Mononuclear cell (primary cell): ENCODE measurements around the gene GET4. TPM values are rescaled to one million over a fixed set of nuclear protein-coding genes. Genes with fewer than 3 reads are reported as not detected.
"Not testable (repeated sequence)": the region's sequence is repeated elsewhere in the genome, so short reads cannot be mapped to it uniquely, and the experiment has no call there.

ENCODE experiments used
- H3K27me3 ChIP-seq: 2 replicates; pipeline ENCODE4 v1.6.0; 2011; ENCODE audit warnings: low read length, control low read depth; ENCODE audit not compliant: insufficient read depth
- H3K4me1 ChIP-seq: 2 replicates; pipeline ENCODE4 v1.5.1; 2011; ENCODE audit warnings: mild to moderate bottlenecking, low read length, control low read depth; ENCODE audit not compliant: insufficient read depth
- H3K4me3 ChIP-seq: 2 replicates; pipeline ENCODE4 v1.5.1; 2011; ENCODE audit warnings: mild to moderate bottlenecking, low read length, moderate library complexity
- H3K9me3 ChIP-seq: 2 replicates; pipeline ENCODE4 v1.5.1; 2011; ENCODE audit warnings: low read depth, mild to moderate bottlenecking, control low read depth, low read length
- total RNA-seq: library from RNA; depleted of rRNA; stranded (reverse); fragments of >200 nt; gene quantifications from one replicate; pipeline ENCODE4 v1.2.3, GENCODE V29; 2012

GET4 gene
- total RNA-seq, 1 donor: 20.7 TPM

- H3K27me3 ChIP-seq, H3K4me3 ChIP-seq, H3K9me3 ChIP-seq: not testable (repeated sequence)
- peaks cover 76% of the 10 kb centered on the region for H3K4me1 ChIP-seq
Observed at GRCh38 chr7:924042-924441, 47.7 kb downstream of the GET4 start.

GRCh38 chr7:924541-925231, 48.3 kb downstream of the GET4 start:
- peaks cover 82% of the 10 kb centered on the region for H3K4me1 ChIP-seq
- H3K9me3 ChIP-seq: no peaks in the 10 kb centered on the region
- no peak overlapping the region for H3K4me3 ChIP-seq
- no peaks in the 10 kb centered on the region for H3K27me3 ChIP-seq

GRCh38 chr7:925601-926000, 49.2 kb downstream of the GET4 start:
- Histone ChIP-seq H3K9me3 (no peaks in the 10 kb centered on the region), H3K4me3 (no peak overlapping the region), H3K4me1 (peaks cover 91% of the 10 kb centered on the region), H3K27me3 (no peaks in the 10 kb centered on the region)

DNA sequence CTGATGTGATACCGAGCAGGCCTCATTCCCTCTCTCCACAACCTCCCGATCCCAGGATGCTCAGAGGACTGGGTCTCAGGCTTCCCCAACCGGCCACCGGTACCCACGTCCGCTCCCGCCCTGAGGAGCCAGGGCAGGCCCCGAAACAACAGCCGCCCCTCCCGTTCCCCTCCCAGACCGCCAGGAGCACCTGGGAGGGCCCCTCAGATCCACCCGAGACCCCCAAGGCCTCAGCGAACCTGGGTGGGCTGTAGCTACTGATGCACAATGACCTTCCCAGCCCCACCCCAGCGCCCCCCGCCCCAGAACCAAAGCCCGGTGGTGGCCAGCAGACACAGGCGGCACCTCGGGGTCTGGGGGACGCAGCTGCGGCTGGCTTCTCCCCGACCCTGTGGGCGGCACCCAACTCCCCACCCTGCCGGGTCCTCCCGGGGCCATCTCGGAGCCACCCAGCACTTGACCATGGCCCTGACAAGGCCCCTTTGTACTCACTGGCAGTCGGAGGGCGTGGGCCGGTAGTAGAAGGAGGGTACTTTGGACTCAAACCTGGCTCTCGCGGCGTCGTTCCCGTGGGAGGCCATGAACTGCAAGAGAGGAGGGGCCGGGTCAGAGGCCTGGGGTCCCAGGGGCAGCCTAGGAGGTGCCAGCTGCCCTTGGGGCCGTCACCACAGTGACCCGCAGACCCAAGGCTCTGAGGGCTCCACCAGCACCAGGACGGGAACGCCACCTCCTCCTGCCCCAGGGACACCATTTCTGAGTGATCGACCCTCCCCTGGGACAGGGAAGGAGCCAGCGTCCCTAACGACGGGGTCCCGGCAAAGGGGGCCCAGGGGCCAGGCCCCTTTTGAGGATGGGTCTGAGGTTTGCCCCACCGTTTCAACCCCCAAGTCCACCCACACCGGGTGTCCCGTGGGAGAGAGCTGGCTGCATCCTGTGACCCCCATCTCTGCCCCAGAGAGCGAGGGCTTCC, 50.0 kb downstream of the GET4 start:
- no peaks in the 10 kb centered on the region for H3K27me3 ChIP-seq
- H3K4me1 ChIP-seq: peaks cover 90% of the 10 kb centered on the region
- no peak overlapping the region for H3K4me3 ChIP-seq
- H3K9me3 ChIP-seq: no peaks in the 10 kb centered on the region

GRCh38 chr7:927031-927671, 50.8 kb downstream of the GET4 start:
- Histone ChIP-seq H3K4me1 (peaks cover 90% of the 10 kb centered on the region), H3K27me3 (no peaks in the 10 kb centered on the region), H3K9me3 (no peaks in the 10 kb centered on the region), H3K4me3 (no peak overlapping the region)

GRCh38 chr7:929311-929711, 53.0 kb downstream of the GET4 start:
- Histone ChIP-seq H3K4me3 (no peak overlapping the region), H3K9me3 (no peaks in the 10 kb centered on the region), H3K27me3 (no peaks in the 10 kb centered on the region), H3K4me1 (peaks cover 81% of the 10 kb centered on the region)

DNA sequence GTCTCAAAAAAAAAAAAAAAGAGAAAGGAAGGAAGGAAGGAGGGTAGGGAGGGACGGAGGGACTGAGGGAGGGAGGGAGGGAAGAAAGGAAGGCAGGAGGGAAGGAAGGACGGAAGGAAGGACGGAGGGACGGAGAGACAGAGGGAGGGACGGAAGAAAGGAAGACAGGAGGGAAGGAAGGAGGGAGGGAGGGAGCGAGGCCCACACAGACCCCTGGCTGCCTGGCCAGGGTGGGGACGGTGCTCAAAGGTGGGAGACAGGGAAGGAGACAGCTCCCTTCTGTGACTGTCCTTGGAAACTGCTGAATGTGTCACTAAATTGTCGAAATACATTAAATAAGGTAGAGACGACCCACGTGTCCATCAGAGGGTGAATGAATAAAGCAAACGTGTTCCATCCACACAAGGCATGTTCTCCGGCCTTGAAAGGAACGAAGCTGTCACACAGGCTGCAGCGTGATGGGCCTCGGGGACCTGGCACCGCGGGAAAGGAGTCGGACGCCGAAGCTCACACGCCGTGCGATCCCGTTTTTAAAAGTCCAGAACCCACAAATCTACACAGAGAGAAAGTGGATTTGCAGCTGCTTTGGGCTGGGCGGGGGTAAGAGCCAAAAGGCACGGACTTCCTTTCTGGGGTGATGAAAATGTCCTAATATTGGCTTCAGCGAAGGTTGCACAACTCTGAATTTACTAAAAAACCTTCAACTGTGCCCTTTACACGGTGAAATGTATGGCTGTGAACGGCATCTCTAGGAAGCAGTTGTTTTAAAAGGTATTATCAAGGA, 54.8 kb downstream of the GET4 start:
- no peaks in the 10 kb centered on the region for H3K27me3 ChIP-seq
- H3K4me3 ChIP-seq: no peak overlapping the region
- no peaks in the 10 kb centered on the region for H3K9me3 ChIP-seq
- H3K4me1 ChIP-seq: peaks cover 65% of the 10 kb centered on the region

DNA sequence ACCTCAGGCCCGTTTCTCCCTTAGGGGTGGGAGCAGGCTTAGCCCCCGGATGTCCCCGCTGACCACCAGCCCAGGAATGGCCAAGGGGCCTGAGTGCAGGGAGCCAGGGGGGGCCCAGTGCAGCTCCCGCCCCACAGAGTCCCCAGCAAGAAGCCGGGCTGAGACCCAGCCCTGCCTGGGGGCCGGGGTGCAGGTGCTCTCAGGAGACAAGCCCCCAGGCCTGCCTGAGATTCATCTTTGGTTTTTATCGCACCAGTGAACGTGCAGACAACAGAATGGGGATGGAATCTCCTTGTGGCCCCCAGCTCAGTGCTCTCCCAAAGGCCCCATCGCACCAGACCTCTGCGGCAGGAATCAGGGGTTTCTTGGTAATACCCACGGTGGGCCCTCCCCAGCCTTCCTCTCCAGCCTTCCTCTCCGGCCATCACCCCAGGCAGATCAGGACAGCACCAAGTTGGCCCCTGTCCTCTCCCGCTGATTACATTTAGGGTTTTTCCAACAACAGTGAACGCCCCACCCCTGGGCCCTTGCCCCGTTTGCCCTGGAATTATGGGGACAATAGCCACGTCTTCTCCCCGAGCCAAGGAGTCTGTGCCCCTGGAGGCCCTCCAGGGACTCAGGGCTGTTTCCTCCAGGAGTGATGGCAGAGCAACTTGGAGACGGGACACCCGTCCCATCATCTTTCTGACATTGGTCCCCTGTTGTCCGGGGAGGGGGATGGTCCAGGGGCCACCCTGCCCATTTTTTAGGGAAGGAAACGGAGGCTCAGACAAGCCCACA, 55.7 kb downstream of the GET4 start:
- H3K4me3 ChIP-seq: no peak overlapping the region
- no peaks in the 10 kb centered on the region for H3K27me3 ChIP-seq
- no peaks in the 10 kb centered on the region for H3K9me3 ChIP-seq
- H3K4me1 ChIP-seq: peaks cover 62% of the 10 kb centered on the region

DNA sequence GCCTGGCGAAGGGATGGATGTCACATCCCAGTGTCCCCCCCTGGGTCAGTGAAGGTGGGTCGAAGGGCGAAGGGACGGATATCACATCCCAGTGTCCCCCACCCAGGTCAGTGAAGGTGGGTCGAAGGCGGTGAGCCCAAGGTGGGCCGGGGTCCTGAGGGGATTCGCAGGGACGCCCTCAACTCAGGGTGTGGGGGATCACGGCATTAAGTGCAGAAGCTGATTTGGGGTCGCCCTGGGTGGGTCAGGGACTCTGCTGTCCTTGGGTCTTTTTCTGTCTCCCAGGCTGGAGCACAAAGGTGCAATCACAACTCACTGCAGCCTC, 56.3 kb downstream of the GET4 start:
- Histone ChIP-seq H3K4me3 (no peak overlapping the region), H3K4me1 (peaks cover 56% of the 10 kb centered on the region), H3K9me3 (no peaks in the 10 kb centered on the region), H3K27me3 (no peaks in the 10 kb centered on the region)

- Histone ChIP-seq H3K4me3 (no peak overlapping the region), H3K27me3 (no peaks in the 10 kb centered on the region), H3K9me3 (no peaks in the 10 kb centered on the region), H3K4me1 (peaks cover 38% of the 10 kb centered on the region)
Observed at GRCh38 chr7:934469-935163, 58.3 kb downstream of the GET4 start.

DNA sequence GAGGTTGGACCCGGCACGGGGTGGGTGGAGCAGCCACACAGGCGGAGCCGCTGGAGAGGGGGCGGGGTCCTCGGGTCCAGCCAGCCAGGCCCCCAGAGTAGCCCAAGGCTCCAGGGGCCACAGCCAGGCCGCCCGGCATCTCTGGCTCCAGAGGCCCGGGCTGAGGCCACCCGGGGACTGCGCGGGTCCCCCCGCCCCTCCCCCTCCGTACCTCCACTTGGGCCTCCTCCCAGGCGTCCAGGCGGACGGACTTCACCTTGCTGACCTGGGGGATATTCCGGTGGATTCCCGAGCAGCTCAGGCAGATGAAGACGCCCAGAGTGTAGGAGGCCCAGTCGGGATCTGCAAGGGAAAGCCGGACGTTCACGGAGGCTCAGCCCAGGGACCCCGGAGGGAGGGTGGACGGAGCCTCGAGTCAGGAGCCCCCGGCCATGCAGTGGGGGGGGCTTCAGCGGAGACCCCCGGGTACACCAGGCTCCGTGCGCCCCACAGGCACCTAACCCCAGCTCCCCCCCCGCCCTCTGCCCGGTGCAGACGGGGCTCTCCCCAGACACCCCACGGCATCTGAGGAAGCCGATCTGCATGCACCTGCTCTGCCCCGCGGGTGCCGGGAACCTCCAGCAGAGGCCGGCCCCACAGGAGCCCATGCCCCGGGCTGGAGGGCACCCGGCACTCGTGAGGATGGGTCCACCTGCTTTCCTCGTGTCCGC, 59.0 kb downstream of the GET4 start:
- no peaks in the 10 kb centered on the region for H3K9me3 ChIP-seq
- H3K4me1 ChIP-seq: peaks cover 36% of the 10 kb centered on the region
- H3K27me3 ChIP-seq: no peaks in the 10 kb centered on the region
- no peak overlapping the region for H3K4me3 ChIP-seq

DNA sequence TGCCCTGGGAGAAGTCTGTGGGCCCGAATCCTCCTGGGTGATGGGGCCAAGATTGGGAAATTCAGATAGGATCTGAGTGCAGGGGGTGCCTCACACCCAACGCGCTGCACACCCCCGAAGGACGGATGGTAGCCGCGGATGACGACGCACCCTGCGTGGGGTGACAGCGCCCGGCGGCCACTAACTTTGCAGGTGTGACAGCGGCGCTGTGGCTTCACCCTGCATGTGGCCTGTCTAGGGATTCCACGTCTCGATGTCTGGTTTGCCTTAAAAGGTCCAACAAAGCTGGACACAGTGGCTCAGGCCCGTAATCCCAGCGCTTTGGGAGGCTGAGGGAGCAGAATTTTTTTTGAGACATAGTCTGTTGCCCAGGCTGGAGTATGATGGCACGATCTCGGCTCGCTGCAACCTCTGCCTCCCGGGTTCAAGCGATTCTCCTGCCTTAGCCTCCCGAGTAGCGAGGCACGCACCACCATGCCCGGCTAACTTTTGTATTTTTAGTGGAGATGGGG, 59.6 kb downstream of the GET4 start:
- H3K4me3 ChIP-seq: no peak overlapping the region
- no peaks in the 10 kb centered on the region for H3K9me3 ChIP-seq
- H3K27me3 ChIP-seq: no peaks in the 10 kb centered on the region
- peaks cover 33% of the 10 kb centered on the region for H3K4me1 ChIP-seq

GRCh38 chr7:936386-937054, 60.2 kb downstream of the GET4 start:
- Histone ChIP-seq H3K27me3 (no peaks in the 10 kb centered on the region), H3K4me1 (peaks cover 29% of the 10 kb centered on the region), H3K4me3 (no peak overlapping the region), H3K9me3 (no peaks in the 10 kb centered on the region)
